Middle frontal gyrus (tissue), 1 donor: ENCODE measurements around the gene TBC1D14.
A peak's percentile ranks its signal among the peaks of the same experiment; 100 is the strongest.
"Not testable (repeated sequence)": the region's sequence is repeated elsewhere in the genome, so short reads cannot be mapped to it uniquely, and the experiment has no call there.

Source experiments
- DNase-seq: peaks from one replicate; pipeline ENCODE4 v3.0.0-alpha.2; 2015; ENCODE audit warnings: low spot score; ENCODE audit errors: extremely low spot score

The TBC1D14 gene

DNA sequence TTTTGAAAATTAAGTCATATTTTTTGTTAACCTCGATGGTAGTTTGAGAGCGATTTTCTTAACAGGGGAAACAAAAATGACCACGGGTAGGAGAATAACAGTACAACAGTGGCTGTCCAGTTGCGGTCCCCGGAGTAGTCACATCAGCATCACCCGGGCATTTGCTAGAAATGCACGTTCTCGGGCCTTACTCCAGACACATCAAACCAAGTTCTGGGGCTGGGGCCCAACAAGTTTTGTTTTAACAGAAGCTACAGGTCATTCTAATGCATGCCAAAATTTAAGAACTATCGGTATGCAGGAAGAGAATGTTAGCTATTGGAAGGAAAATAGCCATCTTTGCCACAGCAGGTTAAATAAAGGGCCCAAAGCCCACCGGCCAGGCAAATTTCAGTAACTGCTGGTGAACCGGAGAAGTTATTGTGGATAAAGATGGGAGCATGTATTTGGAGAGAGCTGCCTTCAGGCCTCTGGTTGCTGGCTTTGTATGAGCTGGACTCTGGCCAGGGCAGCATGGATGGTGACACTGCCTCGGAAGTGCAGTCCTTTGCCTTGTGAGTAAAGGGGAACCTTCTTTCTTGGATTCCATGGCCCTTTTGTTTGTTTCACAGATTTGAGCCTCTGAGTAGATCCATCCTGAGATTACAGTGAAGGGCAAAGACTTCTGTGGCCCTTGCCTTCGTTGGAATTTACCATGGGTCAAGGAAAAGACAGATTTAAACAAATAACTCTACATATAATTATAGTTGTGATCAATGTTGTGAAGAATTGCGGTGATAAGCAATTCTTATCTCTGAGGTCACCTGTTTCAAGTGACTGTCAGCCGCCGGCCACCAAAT is 62.1 kb downstream of the TBC1D14 start:
- DNase-seq, result no peak

DNA sequence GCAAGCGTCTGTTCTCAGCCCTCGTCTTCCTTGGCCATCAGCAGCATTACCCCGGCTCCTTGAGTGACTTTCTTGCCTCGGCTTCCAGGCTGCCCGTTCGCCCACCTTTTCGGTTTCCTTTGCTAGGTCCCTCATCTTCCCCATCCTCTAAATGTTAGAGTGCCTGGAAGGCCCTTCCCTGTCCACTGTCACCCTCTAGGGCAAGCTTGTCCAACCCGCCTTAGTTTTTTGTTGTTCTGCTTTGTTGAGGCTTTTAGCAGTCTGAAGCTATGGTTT is 62.7 kb downstream of the TBC1D14 start:
- DNase-seq, result no peak

- DNase-seq, result no peak
These were observed 63.3 kb downstream of the TBC1D14 start for GRCh38 chr4:6972911-6973310.

DNA sequence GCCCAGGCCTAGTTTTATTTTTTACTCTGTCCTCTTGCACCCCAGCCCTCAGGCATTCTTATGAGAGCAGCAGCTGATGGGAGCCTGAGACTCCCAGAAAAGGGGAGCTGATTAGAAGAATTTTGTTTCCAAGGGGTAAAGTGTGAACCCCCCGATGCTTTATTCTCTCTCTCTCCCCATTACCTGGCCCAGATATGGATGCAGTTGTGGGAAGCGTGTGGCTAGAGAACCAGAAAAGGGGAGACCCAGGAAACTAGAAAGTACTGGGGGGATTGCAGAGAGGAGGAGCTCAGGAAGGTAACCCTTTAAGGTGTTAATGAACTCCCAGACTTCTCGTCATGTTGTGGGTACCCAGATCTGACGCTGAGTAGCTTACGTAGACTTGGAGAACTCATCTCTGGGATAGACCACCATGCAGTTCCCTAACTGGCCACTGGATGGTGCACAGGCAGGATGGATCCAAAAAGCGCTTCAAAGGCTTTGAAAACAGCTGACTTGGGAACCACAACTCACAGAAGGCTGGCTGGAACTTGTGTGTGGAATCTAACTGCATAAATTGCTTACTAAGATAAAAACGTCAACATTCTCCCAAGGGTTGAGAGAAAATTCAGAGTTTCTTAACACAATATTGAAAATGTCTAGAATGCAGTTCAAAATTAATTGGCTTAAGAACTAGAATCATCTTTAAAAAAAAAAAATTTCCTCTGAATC is 64.7 kb downstream of the TBC1D14 start:
- peak; percentile 87 for DNase-seq

DNA sequence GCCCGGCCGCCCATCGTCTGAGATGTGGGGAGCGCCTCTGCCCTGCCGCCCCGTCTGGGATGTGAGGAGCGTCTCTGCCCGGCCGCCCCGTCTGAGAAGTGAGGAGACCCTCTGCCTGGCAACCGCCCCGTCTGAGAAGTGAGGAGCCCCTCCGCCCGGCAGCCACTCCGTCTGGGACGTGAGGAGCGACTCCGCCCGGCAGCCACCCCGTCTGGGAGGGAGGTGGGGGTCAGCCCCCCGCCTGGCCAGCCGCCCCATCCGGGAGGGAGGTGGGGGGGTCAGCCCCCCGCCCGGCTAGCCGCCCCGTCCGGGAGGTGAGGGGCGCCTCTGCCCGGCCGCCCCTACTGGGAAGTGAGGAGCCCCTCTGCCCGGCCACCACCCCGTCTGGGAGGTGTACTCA is 68.2 kb downstream of the TBC1D14 start:
- not testable (repeated sequence) for DNase-seq

- DNase-seq, result no peak
These were observed 74.0 kb downstream of the TBC1D14 start for GRCh38 chr4:6983544-6984142.

DNA sequence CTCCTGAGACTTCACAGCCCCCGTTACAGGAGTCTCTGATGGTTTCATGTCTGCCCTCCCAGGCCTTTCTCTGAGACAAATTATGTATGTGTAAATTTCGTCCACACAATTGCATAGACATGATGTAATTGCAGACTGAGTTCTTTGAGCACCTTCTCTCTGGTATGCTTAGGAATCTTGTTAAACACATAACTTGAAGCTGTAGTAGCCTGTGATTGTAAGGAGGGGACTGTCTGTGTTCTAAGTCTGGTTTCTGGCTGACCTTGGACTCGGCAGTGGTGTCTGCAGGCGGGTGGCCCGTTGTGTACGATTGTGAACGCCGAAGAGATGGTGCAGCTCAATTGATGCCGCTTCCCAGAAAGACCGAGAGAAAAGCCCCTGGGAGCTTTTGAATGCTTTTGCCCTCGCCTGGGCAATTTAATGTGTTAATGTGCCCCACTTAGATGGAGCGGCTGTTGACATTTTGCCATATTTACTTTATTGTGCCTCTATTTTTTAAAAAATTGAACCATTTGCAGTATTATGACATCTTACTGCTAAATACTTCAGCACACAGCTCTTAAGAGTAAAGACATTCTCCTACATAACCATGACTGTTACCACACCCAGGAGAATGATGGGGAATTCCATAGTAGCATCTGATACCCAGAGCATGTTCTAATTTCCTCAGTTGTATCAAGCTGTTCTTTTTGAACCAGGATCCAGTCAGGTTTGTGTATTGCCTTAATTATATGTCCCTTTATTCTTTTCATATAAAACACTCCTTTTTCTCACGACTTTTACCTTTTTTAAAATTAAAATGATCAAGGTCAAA is 75.2 kb downstream of the TBC1D14 start:
- DNase-seq, result no peak

GRCh38 chr4:6986072-6986780 is 76.6 kb downstream of the TBC1D14 start:
- DNase-seq, result no peak

DNA sequence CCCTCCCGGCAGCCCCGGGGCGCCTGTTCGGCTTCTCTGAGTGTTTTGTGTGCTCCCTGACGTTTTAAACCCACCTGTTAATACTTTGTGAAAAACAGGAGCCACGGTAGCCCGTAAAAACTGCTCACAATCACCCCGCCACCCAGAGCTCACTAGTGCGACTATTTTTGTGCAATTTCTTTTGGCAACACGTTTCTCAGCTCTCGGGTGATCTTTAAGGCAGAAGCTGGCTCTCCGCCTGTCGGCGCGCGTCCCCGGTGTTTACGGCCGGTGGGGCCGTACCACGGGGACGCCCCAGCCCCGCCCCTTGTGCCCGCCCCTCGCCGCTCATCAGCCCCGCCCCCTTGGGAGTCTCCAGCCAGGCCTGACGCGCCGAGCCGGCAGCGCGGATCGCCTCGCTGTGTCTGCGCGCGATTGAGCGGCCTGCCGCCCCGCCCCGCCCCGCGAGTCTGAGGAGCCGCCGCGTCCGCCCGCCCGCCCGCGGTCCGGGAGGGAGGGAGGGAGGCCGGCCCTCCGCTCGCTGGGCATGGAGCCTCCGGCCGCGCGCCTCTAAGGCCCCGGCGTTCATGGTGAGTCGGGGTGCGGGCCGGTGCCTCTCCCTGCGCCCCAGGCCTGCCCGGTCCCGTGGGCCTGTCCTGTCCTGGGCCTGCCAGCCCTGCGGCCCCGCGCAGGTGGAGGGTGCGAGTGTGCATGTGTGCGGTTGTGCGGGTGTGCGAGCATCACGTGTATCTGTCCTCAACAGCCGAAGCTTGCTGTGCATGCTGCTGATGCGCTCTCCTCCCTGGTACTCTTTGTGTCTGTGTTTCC is 77.4 kb downstream of the TBC1D14 start:
- DNase-seq, result peak; percentile 89

GRCh38 chr4:6987588-6987961 is 77.9 kb downstream of the TBC1D14 start:
- DNase-seq, result no peak

DNA sequence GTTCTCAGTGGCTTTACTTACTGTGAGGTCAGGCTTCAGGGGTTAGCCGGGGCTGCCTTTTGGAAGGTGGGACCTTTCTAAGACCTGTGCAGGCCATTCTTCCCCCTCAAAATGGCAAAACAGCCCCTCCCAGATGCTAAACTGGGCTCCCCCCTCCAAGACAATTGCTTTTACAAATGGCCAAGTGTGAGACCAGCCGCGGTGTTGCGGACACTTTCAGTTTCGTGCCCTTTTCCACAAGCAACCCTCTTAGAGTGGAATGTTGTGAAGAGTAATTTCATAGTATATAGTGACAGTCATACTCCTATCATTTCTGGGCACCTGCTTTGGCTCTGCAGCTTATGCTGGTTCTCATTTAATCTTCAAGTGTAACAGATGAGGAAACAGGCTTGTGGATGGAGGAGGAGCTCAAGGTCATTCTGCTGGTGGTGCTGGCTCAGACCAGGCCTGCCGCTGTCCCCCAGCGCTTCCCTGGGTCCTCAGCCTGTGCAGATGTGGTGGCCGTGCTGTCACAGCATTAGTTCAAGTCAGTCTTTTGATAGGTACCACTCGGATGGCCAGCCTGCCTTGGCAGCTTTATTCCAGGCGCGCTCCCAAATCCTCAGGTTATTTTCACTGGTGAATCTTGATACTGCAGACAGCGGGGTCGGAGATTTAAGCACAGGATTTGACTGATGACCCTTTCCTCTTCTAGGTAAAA is 78.5 kb downstream of the TBC1D14 start:
- DNase-seq, result no peak

GRCh38 chr4:6989331-6989923 is 79.8 kb downstream of the TBC1D14 start:
- DNase-seq, result no peak

DNA sequence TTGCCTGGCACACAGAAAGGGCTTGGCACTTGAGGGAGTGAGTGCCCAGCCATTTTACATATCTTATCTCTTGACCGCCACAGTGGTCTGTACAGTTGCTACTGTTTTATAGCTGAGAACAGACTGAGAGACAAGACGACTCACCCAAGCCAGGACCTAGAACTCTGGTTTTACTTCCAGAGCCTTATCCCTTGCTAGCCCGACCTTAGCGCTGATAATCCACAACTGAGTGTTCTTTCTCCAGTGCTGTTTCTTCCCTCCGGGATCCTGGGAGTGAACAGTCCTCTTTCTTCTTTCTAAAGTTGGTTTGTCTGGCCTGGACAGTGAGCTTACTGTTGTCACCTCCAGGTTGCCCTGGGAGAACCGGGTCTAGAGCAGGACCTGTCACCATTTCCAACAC is 81.0 kb downstream of the TBC1D14 start:
- DNase-seq, result no peak

GRCh38 chr4:6991249-6991648 is 81.6 kb downstream of the TBC1D14 start:
- DNase-seq, result no peak

DNA sequence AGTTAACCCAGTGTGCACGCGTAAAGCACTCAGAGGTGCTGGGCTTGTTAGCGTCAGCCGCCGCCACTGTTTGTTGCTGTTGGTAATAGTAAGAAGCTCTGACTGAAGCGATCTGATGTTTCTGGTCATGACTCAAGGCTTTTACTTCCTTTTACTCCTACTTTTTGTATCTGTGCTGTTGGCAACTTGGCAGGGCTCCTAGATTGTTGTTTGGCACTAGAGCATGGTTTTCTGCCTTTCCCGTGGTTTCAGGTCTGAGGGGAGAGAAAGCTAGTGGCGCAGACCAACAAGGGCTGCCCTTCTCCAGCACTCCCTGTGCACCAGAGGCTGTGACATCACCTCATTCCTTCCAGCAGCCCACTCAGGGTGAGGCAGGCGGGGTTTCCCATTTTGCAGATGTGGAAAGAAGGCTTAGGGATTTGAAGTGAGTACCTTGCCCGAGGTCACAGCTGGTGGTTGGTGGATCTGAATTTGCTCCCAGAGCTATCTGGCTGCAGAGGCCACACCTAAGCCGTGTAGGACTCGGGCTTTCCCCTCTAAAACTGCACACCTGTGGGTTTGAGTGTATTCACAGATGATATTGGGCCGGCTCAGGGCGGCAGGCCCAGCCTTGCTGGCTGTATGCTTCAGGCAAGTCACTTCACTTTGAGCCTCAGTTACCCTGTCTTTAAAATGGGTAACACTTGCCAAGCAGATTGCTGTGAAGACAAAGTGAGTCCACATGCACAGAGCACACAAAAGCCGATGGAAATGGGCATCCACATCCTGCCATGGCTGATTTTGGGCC is 82.3 kb downstream of the TBC1D14 start:
- DNase-seq, result no peak

GRCh38 chr4:6992728-6993677 is 83.4 kb downstream of the TBC1D14 start:
- no peak for DNase-seq

DNA sequence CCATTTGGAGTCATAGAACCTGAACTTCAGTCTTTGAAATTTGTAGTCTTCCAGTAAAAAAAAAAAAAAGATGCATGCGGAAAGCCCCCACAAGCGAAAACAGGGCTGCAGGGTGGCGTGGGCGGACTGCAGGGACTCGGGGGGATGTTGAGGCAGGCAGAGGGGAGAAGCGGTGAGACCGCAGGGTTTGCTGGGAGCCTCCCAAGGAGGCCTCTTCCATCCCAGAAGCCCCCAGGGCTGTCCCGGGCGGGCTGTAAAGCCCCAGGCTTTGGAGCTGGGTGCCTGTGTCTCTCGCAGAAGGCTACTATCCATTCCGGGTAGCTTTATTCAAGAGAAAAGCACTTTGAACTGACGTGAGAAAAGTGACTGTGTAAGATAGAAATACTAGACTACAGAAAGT is 86.9 kb downstream of the TBC1D14 start:
- DNase-seq, result no peak
